Left ventricle myocardium inferior (tissue), 1 donor: ENCODE data around the gene HJV. TPM values are rescaled to one million over a fixed set of nuclear protein-coding genes. Genes with fewer than 3 reads are reported as not detected.

Experiments used
- DNase-seq: peaks from one replicate; pipeline ENCODE4 v3.0.0-alpha.2; 2020
- H3K27ac ChIP-seq: fragments of 200-600 bp; replicated peaks from 2 replicates; pipeline ENCODE4 v1.8.0; 2021
- H3K27me3 ChIP-seq: fragments of 200-600 bp; 2 replicates; pipeline ENCODE4 v1.8.0; 2021; ENCODE audit warnings: low read depth
- H3K36me3 ChIP-seq: fragments of 200-600 bp; 2 replicates; pipeline ENCODE4 v1.8.0; 2021
- H3K4me1 ChIP-seq: fragments of 200-600 bp; 2 replicates; pipeline ENCODE4 v1.8.0; 2021
- H3K4me3 ChIP-seq: fragments of 200-600 bp; 2 replicates; pipeline ENCODE4 v1.8.0; 2021; ENCODE audit warnings: mild to moderate bottlenecking, moderate library complexity
- H3K9me3 ChIP-seq: fragments of 200-600 bp; replicated peaks from 2 replicates; pipeline ENCODE4 v1.8.0; 2021
- CTCF ChIP-seq: fragments of 200-600 bp; IDR thresholded peaks from 2 replicates; pipeline ENCODE4 v1.8.0; 2021; ENCODE audit warnings: antibody characterized with exemption, mild to moderate bottlenecking, borderline replicate concordance
- intact Hi-C: fragments of 100-400 bp; cut with micrococcal nuclease; formaldehyde crosslinking; loops from one replicate; pipeline ENCODE4 v1.11.0; 2022
- total RNA-seq: library from RNA; stranded (reverse); fragmentation: NEBNext Ultra II Directional; extraction: Animal tissue kit (Norgen Biotek cat#: 25700); gene quantifications from one replicate; pipeline ENCODE4 v1.2.1, GENCODE V29; 2021
- donor health status: DM: no; HTN: yes; CAD: no; lungs with severe emphysema.

Gene HJV
- total RNA-seq, 1 donor from 2014 or later, result 90.3 TPM

- peak overlapping the region; percentile 86 for H3K4me3 ChIP-seq
- DNase-seq, result no peak
- H3K4me1 ChIP-seq, result peaks cover 91% of the 10 kb centered on the region
- no peak for TF ChIP-seq CTCF
- no peaks in the 10 kb centered on the region for H3K27me3 ChIP-seq
- intact Hi-C loops, result no loop called here
- no peaks in the 10 kb centered on the region for H3K9me3 ChIP-seq
- H3K27ac ChIP-seq, result peak overlapping the region; percentile 99
- H3K36me3 ChIP-seq, result peaks cover 40% of the 10 kb centered on the region
Observed at GRCh38 chr1:145995148-145995881, 26.2 kb downstream of the HJV start.

GRCh38 chr1:145994391-145995120 is 27.0 kb downstream of the HJV start:
- TF ChIP-seq CTCF, result no peak
- Histone ChIP-seq H3K4me1 (peaks cover 86% of the 10 kb centered on the region), H3K27me3 (no peaks in the 10 kb centered on the region), H3K36me3 (peaks cover 40% of the 10 kb centered on the region), H3K4me3 (peak overlapping the region; percentile 86), H3K27ac (peak overlapping the region; percentile 99), H3K9me3 (no peaks in the 10 kb centered on the region)
- intact Hi-C loops, result no loop called here
- DNase-seq, result no peak

GRCh38 chr1:145993618-145994390 is 27.7 kb downstream of the HJV start:
- Histone ChIP-seq H3K4me3 (peak overlapping the region; percentile 86), H3K36me3 (peaks cover 40% of the 10 kb centered on the region), H3K9me3 (no peaks in the 10 kb centered on the region), H3K4me1 (peaks cover 78% of the 10 kb centered on the region), H3K27ac (peak overlapping the region; percentile 99), H3K27me3 (no peaks in the 10 kb centered on the region)
- DNase-seq, result no peak
- intact Hi-C loops, result no loop called here
- peak; percentile 15 for TF ChIP-seq CTCF

DNA sequence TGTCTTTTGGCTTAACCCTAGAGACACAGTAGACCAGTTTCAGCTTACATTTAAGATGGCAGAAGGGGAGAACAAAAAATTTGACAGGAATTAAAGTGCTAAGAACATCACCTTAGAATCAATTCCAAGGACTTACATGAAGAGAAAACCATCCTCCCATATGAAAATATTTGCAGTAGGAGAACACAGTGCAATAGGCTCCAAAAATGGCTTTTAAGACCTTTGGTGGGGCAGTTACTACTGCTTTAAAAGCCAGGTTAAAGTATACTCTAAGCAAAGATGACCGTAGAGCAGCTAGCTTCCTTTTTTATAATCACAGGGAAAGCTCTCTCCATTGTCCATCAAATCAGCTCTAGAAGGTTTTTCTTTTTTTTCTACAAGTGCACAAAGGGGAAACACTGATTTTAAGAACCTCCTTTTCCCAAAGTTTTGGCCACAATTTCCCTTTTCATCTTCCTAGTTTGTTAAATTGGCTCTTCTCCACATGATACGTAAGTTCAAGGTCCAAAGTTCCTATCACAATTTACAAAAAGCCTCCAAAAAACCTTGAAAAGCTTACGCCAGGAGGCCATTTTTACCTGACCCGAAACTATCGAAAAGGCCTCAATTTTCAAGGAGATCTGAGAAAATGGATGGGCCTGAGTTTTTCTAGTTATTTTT is 28.4 kb downstream of the HJV start:
- DNase-seq, result no peak
- Histone ChIP-seq H3K4me3 (peak overlapping the region; percentile 86), H3K9me3 (no peaks in the 10 kb centered on the region), H3K36me3 (peaks cover 40% of the 10 kb centered on the region), H3K4me1 (peaks cover 76% of the 10 kb centered on the region), H3K27me3 (no peaks in the 10 kb centered on the region), H3K27ac (peak overlapping the region; percentile 99)
- TF ChIP-seq CTCF, result no peak
- intact Hi-C loops, result no loop called here

DNA sequence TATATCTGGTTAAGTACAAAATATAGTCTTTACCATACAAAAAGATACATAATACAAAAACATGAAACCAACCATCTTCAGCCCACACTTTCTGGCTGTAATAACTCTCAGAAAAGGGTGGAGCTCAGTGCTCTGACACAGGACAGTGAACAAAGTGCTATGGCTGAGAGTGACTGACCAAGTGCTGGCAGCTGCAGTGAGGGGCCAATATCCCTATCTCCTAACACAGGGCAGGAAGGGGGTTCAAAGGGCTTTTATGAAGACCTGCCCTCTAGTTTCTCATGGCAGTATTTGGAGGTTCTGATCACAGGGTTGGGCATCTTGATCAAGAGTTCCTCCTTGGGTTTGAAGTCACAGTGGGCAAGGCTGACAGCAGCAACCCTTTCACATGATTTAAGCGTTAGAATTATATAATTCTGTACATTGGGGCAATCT is 29.0 kb downstream of the HJV start:
- no peak for TF ChIP-seq CTCF
- H3K4me1 ChIP-seq, result peaks cover 75% of the 10 kb centered on the region
- no peaks in the 10 kb centered on the region for H3K27me3 ChIP-seq
- intact Hi-C loops, result no loop called here
- H3K36me3 ChIP-seq, result peaks cover 40% of the 10 kb centered on the region
- no peaks in the 10 kb centered on the region for H3K9me3 ChIP-seq
- peak overlapping the region; percentile 86 for H3K4me3 ChIP-seq
- peak overlapping the region; percentile 99 for H3K27ac ChIP-seq
- DNase-seq, result no peak
